H9 (cell line): ENCODE data around the gene SPTBN4. TPM values are rescaled to one million over a fixed set of nuclear protein-coding genes. Genes with fewer than 3 reads are reported as not detected.

Source experiments
- DNase-seq: peaks from one replicate; pipeline ENCODE4 v3.0.0-alpha.2; 2017
- H2AFZ ChIP-seq: one replicate; pipeline ENCODE4 v1.6.1; 2013; ENCODE audit warnings: mild to moderate bottlenecking, low read length, control low read depth, moderate library complexity
- H2AK5ac ChIP-seq: 2 replicates; pipeline ENCODE4 v1.6.1; 2013; ENCODE audit warnings: low read length, control low read depth, mixed read lengths; ENCODE audit not compliant: insufficient read length
- H2BK120ac ChIP-seq: one replicate; pipeline ENCODE4 v1.6.1; 2013; ENCODE audit warnings: low read depth, mild to moderate bottlenecking, low read length, control low read depth, inconsistent platforms; ENCODE audit not compliant: poor library complexity, severe bottlenecking
- H2BK12ac ChIP-seq: 2 replicates; pipeline ENCODE4 v1.6.1; 2013; ENCODE audit warnings: low read length, control low read depth, mixed read lengths, low read depth; ENCODE audit not compliant: insufficient read length
- H2BK15ac ChIP-seq: 2 replicates; pipeline ENCODE4 v1.6.1; 2013; ENCODE audit warnings: low read depth, low read length, control low read depth
- H2BK20ac ChIP-seq: one replicate; pipeline ENCODE4 v1.6.1; 2013; ENCODE audit warnings: low read depth, mild to moderate bottlenecking, low read length, control low read depth, inconsistent platforms; ENCODE audit not compliant: poor library complexity, severe bottlenecking
- H2BK5ac ChIP-seq: 2 replicates; pipeline ENCODE4 v1.6.1; 2013; ENCODE audit warnings: low read length, control low read depth, mixed read lengths; ENCODE audit not compliant: insufficient read length
- H3K14ac ChIP-seq: 2 replicates; pipeline ENCODE4 v1.6.1; 2013; ENCODE audit warnings: low read length, control low read depth; ENCODE audit not compliant: insufficient read depth
- H3K18ac ChIP-seq: 2 replicates; pipeline ENCODE4 v1.6.1; 2013; ENCODE audit warnings: low read depth, mild to moderate bottlenecking, mixed read lengths, low read length, control low read depth; ENCODE audit not compliant: insufficient read length
- H3K23ac ChIP-seq: 2 replicates; pipeline ENCODE4 v1.6.1; 2013; ENCODE audit warnings: low read length, control low read depth, mixed read lengths, low read depth; ENCODE audit not compliant: insufficient read length
- H3K23me2 ChIP-seq: 2 replicates; pipeline ENCODE4 v1.6.1; 2013; ENCODE audit warnings: low read depth, mild to moderate bottlenecking, mixed read lengths, low read length, control low read depth; ENCODE audit not compliant: insufficient read length, poor library complexity, severe bottlenecking
- H3K27ac ChIP-seq: 2 replicates; pipeline ENCODE4 v1.5.1; 2013; ENCODE audit warnings: low read length, control low read depth, mixed read lengths, low read depth; ENCODE audit not compliant: insufficient read length
- H3K27me3 ChIP-seq: 2 replicates; pipeline ENCODE4 v1.6.1; 2013; ENCODE audit warnings: low read length, control low read depth, inconsistent platforms; ENCODE audit not compliant: insufficient read depth
- H3K4ac ChIP-seq: 2 replicates; pipeline ENCODE4 v1.6.1; 2013; ENCODE audit warnings: low read depth, mild to moderate bottlenecking, control low read depth, inconsistent platforms, low read length, moderate library complexity
- H3K4me1 ChIP-seq: 2 replicates; pipeline ENCODE4 v1.6.1; 2013; ENCODE audit warnings: low read length, control low read depth, inconsistent platforms; ENCODE audit not compliant: insufficient read depth
- H3K4me2 ChIP-seq: 2 replicates; pipeline ENCODE4 v1.6.1; 2013; ENCODE audit warnings: low read length, control low read depth, mixed read lengths; ENCODE audit not compliant: insufficient read length, insufficient read depth
- H3K56ac ChIP-seq: 2 replicates; pipeline ENCODE4 v1.6.1; 2013; ENCODE audit warnings: low read depth, mild to moderate bottlenecking, mixed read lengths, low read length, control low read depth; ENCODE audit not compliant: insufficient read length
- H3K79me1 ChIP-seq: 2 replicates; pipeline ENCODE4 v1.6.1; 2013; ENCODE audit warnings: low read depth, mild to moderate bottlenecking, moderate library complexity, low read length, control low read depth, inconsistent platforms; ENCODE audit not compliant: insufficient read depth, poor library complexity, severe bottlenecking
- H3K79me2 ChIP-seq: 2 replicates; pipeline ENCODE4 v1.6.1; 2013; ENCODE audit warnings: low read length, control low read depth, inconsistent platforms; ENCODE audit not compliant: insufficient read depth
- H3K9ac ChIP-seq: 2 replicates; pipeline ENCODE4 v1.6.1; 2013; ENCODE audit warnings: low read length, control low read depth, mixed read lengths; ENCODE audit not compliant: insufficient read length; ENCODE audit errors: extremely low read depth
- H3K9me3 ChIP-seq: one replicate; pipeline ENCODE4 v1.6.1; 2013; ENCODE audit warnings: low read depth, low read length, inconsistent platforms; ENCODE audit not compliant: control insufficient read depth
- H3T11ph ChIP-seq: one replicate; pipeline ENCODE4 v1.6.1; 2013; ENCODE audit warnings: mild to moderate bottlenecking, low read length, control low read depth, inconsistent platforms
- H4K20me1 ChIP-seq: one replicate; pipeline ENCODE4 v1.6.1; 2013; ENCODE audit not compliant: control insufficient read depth, insufficient read length, insufficient read depth
- H4K5ac ChIP-seq: 2 replicates; pipeline ENCODE4 v1.6.1; 2013; ENCODE audit warnings: low read depth, mild to moderate bottlenecking, mixed read lengths, low read length, control low read depth; ENCODE audit not compliant: insufficient read length
- H4K8ac ChIP-seq: replicated peaks from 2 replicates; pipeline ENCODE4 v1.6.1; 2013; ENCODE audit warnings: low read length, control low read depth, mixed read lengths, low read depth; ENCODE audit not compliant: insufficient read length
- H4K91ac ChIP-seq: 2 replicates; pipeline ENCODE4 v1.6.1; 2013; ENCODE audit warnings: low read depth, mild to moderate bottlenecking, moderate library complexity, mixed read lengths, low read length, control low read depth; ENCODE audit not compliant: insufficient read length
- H3K27ac Mint-ChIP-seq, 3 experiments: 2 replicates in 2 of 3; 3 replicates in 1 of 3; pipeline ENCODE4 v1.8.0; 2020 to 2021; ENCODE audit warnings: mixed read lengths in 3 of 3, mild to moderate bottlenecking in 1 of 3, moderate library complexity in 1 of 3
- H3K27me3 Mint-ChIP-seq: 2 replicates; pipeline ENCODE4 v1.8.0; 2021; ENCODE audit warnings: low read depth, mild to moderate bottlenecking, moderate library complexity, mixed read lengths
- H3K36me3 Mint-ChIP-seq, 3 experiments: 2 replicates in 2 of 3; 3 replicates in 1 of 3; pipeline ENCODE4 v1.8.0; 2020 to 2021; ENCODE audit warnings: low read depth in 3 of 3, mixed read lengths in 3 of 3; ENCODE audit not compliant: insufficient read depth in 1 of 3
- H3K4me1 Mint-ChIP-seq, 2 experiments: 2 replicates each; pipeline ENCODE4 v1.8.0; 2020; ENCODE audit warnings: mixed read lengths in 2 of 2
- H3K4me3 Mint-ChIP-seq, 2 experiments: 2 replicates in 1 of 2; 3 replicates in 1 of 2; pipeline ENCODE4 v1.8.0; 2020 to 2021; ENCODE audit warnings: mild to moderate bottlenecking in 2 of 2, mixed read lengths in 2 of 2, moderate library complexity in 1 of 2
- H3K9me3 Mint-ChIP-seq, 2 experiments: 2 replicates in 1 of 2; 3 replicates in 1 of 2; pipeline ENCODE4 v1.8.0; 2020; ENCODE audit warnings: mild to moderate bottlenecking in 2 of 2, mixed read lengths in 2 of 2, moderate library complexity in 1 of 2
- CTCF ChIP-seq: fragments of 200-600 bp; sonication (generic); conservative IDR thresholded peaks from 3 replicates; pipeline ENCODE4 v1.8.0; 2021; ENCODE audit warnings: antibody characterized with exemption, mild to moderate bottlenecking
- WGBS: extraction: QIAGEN DNeasy Blood & Tissue Kit; methylation state at CpG from one replicate; pipeline ENCODE4 v1.1.7; 2013; ENCODE audit warnings: missing lambda C conversion rate, low lambda C conversion rate, mixed read lengths; ENCODE audit not compliant: insufficient read length; ENCODE audit errors: extremely low coverage; 5-methylcytosine and 5-hydroxymethylcytosine counted together
- total RNA-seq: library from RNA; stranded (reverse); gene quantifications from 2 replicates; pipeline ENCODE4 v1.2.1, GENCODE V29; 2021

Gene SPTBN4
- total RNA-seq, 1 experiment from 2014 or later, result 2.9 TPM

GRCh38 chr19:40460185-40460584 lies 6.6 kb upstream of the SPTBN4 start:
- H3K4me1 ChIP-seq, result no peaks in the 10 kb centered on the region; the same call in 1 of the 2 replicates
- H4K91ac ChIP-seq, result no peak overlapping the region
- Mint-ChIP-seq H3K9me3 (no peaks in the 10 kb centered on the region; a peak in 1 of 5 replicates), H3K4me1 (peaks cover 5 to 9% of the 10 kb centered on the region in 2 experiments), H3K4me3 (no peak overlapping the region), H3K36me3 (no peaks in the 10 kb centered on the region; a peak in 2 of 7 replicates), H3K27ac (no peak overlapping the region), H3K27me3 (peaks cover 4% of the 10 kb centered on the region)
- no peak overlapping the region for H3K4ac ChIP-seq
- H4K8ac ChIP-seq, result no peak overlapping the region
- no peaks in the 10 kb centered on the region for H3K27me3 ChIP-seq
- no peak overlapping the region for H3K14ac ChIP-seq
- no CpG with 5 or more reads among the region's 3 CpGs for WGBS
- TF ChIP-seq CTCF, result no peak
- H3K9ac ChIP-seq, result no peak overlapping the region
- H3K56ac ChIP-seq, result no peak overlapping the region
- H2AFZ ChIP-seq, result no peak overlapping the region
- H3K23me2 ChIP-seq, result no peaks in the 10 kb centered on the region
- no peak overlapping the region for H3K4me2 ChIP-seq
- no peak overlapping the region for H4K5ac ChIP-seq
- H3K27ac ChIP-seq, result no peak overlapping the region
- H3T11ph ChIP-seq, result no peak overlapping the region
- DNase-seq, result no peak
- no peak overlapping the region for H2BK12ac ChIP-seq
- no peaks in the 10 kb centered on the region for H4K20me1 ChIP-seq
- H3K9me3 ChIP-seq, result no peaks in the 10 kb centered on the region
- H2BK20ac ChIP-seq, result no peak overlapping the region
- no peak overlapping the region for H3K18ac ChIP-seq
- no peak overlapping the region for H2BK5ac ChIP-seq
- H3K79me1 ChIP-seq, result no peaks in the 10 kb centered on the region
- H2BK120ac ChIP-seq, result no peak overlapping the region
- H2AK5ac ChIP-seq, result no peak overlapping the region
- H3K23ac ChIP-seq, result no peak overlapping the region
- no peak overlapping the region for H2BK15ac ChIP-seq
- H3K79me2 ChIP-seq, result no peaks in the 10 kb centered on the region
